Measurements from ENCODE around the gene TXNDC11.

DNA sequence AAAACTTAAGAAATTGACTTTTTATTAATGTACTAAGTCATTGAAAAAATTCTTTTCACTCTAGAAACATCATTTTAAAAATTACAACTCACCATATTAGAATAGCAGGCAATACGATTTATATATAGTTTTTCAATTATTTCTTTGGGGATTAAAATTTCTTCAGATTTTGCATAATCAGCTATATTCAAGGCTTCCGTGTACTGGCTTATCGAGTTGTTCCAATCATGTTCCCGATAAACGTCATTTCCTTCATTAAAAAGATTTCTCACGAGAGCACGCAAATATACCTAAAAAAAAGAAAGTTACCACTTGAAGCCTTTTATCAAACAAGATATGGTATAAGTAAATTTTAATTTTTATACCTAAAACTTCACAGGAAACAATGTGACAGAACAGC, 36.4 kb upstream of the TXNDC11 start:
- no peak for TF ChIP-seq POLR2A (IDR thresholded peaks at IDR 0.05)
- TF ChIP-seq, protein P1, sequence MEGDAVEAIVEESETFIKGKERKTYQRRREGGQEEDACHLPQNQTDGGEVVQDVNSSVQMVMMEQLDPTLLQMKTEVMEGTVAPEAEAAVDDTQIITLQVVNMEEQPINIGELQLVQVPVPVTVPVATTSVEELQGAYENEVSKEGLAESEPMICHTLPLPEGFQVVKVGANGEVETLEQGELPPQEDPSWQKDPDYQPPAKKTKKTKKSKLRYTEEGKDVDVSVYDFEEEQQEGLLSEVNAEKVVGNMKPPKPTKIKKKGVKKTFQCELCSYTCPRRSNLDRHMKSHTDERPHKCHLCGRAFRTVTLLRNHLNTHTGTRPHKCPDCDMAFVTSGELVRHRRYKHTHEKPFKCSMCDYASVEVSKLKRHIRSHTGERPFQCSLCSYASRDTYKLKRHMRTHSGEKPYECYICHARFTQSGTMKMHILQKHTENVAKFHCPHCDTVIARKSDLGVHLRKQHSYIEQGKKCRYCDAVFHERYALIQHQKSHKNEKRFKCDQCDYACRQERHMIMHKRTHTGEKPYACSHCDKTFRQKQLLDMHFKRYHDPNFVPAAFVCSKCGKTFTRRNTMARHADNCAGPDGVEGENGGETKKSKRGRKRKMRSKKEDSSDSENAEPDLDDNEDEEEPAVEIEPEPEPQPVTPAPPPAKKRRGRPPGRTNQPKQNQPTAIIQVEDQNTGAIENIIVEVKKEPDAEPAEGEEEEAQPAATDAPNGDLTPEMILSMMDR (IDR thresholded peaks at IDR 0.05) = no peak

Measured in lower leg skin (tissue), 3 donors.